GM20431 (cell line): ENCODE data around the gene ELF5.

Experiments used
- in situ Hi-C: fragments of 300-500 bp; cut with MseI, MboI; formaldehyde crosslinking; loops from one replicate; pipeline ENCODE4 v1.15.0; 2020; ENCODE audit warnings: low sequenced_read_pairs; ENCODE audit not compliant: unreplicated experiment

Gene ELF5

DNA sequence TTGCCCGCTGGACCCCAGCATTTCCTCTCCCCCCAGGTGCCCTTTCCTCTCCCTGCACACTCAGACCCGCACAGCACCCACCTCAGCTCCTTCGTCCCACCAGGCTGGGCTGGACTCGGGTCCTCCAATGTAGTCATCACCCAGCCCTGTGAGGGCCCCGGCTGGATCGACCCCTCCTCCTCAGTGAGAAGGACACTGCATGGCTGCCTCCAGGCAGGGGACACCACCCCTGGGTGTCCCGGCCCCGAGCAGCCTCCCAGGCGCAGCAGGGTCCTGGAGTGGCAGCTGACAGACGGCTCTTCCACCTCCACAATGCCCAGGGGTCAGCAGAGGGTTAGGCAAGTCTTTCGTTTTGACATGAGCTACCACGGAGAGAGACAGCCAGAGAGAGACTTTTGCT, 11.1 kb upstream of the ELF5 start:
- in situ Hi-C loops, result no loop called here

DNA sequence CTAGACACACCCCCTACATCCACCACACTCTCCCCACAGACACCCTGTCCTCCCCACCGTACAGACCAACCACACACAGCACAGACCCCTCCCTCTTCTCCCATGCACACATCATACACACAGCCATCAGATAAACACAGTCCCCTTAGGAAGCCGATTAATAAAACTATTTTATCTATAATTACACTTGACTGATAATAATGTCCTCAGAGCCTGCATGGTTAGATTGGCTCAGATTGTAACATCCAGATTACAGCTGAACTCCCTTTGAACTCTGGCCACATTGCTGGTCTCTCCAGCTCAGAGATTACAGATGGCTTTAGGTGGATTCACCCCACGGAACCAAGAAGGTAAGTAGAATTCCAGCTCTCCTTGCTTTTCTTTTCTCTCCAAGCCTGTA, 9.5 kb upstream of the ELF5 start:
- in situ Hi-C loops, result no loop called here

DNA sequence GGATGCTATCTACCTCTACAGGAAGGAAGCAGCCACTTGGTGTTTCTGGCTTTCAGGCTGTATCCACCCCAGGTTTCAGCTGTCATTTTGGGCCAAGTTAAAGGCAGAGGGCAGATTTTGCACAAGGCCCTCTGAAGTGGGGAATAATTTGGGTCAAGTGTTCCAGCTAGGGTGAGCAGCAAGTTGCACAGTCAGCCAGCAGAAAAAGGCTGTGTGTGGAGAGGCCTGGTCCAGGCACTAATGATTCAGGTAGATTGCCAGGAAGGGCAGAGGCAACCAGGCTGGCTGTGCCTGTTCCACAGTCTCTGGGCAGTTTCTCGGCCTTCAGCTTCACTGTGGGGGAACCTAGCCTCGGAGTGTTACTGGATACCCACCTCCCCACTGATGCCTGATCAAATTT, 8.6 kb upstream of the ELF5 start:
- in situ Hi-C loops, result no loop called here

DNA sequence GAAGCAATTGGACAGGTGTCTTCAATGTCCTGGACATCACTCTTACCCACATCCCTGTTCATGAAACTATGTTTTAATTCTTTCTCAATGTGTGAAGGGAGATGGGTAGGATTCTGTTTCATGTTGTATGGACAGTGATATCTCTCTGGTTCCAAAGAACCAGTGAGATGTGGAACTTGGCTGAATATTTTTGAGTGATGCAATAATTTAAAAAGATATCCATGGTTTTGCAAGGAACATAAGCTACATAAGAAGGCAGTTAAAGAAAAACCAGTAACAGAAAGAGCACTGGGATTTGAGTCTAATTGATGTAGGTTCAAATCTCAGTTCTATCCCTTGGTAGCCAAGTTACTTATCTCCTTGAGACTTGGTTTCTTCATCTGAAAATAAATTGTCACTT, 7.7 kb upstream of the ELF5 start:
- in situ Hi-C loops, result no loop called here

DNA sequence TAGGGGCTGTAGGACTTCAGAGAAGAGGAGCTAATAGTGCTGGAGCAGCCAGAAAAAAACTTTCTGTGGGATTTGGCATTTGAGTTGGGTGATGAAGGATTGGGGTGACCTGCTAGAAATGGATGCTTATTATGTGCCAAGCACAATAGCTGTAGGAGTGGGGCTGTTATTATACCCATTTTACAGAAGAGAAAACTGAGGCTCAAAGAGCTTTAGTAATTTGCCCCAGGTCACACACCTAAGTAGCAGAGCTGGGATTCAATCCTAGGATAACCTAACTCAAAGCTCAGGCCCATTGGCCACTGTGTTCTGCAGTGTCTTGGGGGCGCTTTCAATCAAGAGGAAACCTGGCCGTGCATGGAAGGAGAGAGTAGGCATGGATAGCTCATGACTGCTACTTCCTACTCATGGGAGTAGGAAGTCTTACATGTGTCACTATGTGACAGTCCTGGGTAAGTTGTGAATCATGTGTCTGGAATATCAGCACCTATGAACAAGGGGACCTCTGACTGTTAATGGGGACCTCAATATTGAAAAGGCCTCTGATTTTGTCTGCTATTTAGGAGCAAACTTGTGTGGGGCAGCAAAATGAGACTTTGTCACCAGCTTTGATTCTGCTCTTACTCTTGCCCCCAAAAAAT, 6.1 kb upstream of the ELF5 start:
- in situ Hi-C loops, result no loop called here

DNA sequence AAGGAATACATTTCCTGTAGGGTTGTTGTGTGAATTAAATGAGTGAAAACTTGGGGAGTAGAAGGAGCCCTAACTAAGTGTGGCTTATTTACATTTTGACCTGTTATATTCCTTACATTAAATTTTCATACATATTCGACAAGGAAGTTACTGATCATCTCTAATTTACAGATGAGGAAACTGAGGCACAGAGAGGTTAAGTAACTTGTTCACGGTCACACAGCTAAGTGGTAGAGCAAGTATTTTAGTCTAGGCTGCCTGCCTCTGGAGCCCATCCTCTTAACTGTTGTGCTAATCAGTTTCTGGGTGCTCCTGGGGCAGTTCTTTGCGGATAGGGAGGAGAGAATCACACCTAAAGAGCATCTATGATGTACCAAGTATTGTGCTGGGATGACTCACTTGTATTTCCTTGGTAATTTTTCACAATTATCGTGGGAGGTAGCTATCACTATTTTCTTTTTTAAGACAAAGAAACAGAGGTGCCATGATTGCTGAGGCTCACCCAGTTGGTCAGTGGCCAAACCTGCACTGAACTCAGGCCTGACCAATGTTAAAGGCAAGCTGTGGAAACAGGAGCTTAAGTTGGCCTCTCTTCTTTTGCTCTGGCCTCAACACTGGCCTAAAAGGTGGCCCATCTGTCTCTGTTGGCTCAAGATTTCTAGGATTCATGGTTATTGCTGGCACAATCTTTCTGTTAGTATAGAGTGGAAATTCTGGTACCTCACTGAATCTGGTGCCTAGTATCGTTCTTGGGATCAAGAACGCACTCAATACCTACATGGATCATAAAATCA, 2.9 kb upstream of the ELF5 start:
- in situ Hi-C loops, result no loop called here

DNA sequence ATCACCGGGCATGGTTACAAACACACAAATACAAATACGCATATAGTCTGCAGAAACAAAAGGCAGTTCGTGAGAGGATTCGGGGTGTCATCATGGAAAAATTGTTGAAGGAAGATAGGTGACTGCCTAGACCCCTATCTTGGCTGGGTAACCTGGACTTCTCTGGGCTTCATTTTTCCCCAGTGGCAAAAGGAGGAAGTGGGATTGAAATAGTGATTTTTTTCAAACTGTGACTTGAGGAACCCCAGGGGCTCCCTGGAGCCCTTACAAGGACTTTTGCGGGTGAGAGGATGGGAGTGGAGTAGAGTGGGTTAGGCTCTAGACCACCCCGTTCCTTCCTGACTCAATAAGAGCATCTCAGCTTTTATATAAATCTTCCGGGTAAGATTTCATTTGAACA, 1.0 kb upstream of the ELF5 start:
- in situ Hi-C loops, result no loop called here

DNA sequence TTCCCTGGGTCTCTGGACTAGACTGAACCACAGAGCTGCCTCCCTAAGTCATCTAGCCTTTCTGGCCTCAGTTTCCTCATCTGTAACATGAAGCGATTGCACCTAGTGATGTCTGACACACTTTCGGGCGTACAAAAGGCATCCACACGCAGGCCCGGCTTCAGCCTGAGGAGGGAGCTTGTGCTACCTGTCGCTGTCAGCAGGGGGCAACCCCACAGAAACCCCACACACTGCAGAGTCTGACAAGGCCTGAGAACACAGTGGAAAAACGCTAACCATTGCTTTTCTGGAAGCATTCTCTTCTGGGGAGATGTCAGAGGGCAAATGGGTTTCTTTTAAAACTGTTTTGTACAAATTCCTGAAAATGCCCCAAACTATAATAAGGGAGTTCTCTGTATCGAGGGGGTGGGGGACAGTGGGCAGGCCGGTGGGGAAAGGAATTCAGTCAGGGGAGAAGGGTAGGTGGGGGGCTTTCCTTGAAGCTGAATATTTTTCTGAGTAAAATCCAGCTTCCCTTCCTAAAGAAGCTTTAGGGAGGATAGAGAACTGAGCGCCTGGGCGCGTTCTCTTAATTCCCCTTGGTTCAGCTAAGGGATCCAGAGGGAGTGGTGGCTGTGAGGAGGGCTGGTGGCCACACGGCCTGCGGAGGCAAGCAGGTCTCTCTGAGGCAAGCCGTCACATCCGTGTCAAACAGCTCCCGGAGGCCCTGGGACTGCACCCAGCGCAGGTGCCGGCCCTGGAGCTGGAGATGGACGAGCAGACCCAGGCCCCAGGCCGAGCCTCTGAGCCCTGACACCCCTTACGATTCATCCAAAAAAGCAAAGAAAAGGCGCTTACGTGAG, 533 bp downstream of the ELF5 start:
- in situ Hi-C loops, result no loop called here

DNA sequence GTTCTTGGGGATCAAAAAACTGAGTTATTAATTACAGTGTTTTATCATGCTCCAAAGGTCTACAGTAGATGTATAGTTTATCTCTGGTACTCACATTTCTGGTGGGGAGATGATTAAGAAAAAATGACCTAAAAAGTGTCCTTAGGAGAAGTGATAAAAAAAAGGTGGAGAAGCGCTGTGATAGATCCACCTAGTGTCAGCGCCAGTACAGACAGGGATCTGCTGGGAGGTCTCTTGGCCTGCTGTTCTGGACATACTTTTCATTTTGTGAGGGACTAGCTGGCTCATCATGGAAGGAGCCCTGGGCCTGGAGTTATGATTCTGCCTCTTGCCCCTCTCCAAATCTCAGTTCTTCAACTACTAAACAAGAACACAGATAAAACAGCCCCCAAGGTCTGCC, 2.9 kb downstream of the ELF5 start:
- in situ Hi-C loops, result no loop called here

DNA sequence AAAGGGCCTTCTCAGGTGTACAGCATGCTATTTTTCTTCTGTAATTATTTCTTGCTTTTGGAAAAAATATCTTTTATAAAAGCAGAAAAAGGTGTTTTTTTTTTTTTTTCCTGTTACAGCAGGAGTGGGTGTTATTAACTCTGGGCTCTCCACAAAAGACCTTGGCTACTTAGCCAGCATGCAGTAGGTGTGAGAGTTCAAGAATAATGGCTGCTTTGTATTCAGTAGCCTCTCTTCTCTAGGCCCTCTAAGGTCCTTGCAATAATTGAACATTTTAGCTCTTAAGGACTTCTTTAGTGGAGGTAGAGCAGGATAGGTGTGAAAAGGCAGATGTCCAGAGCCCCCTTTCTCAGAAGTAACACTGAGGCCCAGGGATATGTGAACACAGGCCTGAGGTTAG, 3.4 kb downstream of the ELF5 start:
- in situ Hi-C loops, result no loop called here

DNA sequence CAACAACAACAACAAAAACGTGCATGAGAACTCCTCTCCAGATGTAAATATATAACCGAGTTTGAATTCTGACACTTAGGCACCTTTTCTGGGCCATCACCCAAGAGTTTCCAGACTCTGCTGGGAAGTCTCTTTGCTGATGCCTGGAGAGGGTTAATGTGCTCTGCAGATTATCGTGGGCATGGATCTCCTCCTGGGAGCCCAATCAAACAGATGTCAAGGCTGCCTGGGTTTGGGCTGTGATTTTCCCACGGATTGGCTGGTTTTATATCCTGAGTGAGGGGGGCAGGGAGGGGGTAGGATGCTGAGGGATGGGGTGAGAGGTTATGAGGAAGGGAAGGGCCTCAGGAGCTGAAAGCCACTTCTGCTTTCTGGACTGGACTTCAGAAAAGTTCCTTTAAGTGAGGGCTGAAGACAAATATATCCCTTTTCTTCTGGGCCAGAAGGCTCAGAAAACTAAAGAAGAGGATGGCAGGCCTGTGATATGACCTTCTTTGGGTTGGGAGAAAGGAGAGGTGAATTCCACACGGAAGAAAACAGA, 4.2 kb downstream of the ELF5 start:
- in situ Hi-C loops, result loop anchor here (10.0 kb wide), 1 partner anchor 55 kb away; no protein-coding TSS in a partner anchor

DNA sequence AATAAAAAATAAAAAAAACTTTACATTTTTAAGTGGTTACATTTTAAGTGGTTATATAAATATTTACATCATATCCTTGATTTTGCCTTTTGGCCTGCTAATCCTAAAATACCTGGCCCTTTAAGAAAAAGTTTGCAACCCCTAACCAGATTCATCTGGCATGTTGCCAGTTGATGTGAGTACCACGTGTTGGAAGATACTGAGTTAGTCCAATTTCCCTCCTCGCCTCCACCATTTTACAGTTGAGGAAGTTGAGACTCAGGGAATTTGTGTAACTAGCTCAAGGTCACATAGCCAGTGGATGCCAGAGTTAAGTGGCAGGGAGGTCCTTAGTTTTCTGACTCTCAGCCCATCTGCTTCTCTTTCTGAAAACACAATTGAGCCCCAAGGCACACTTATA, 5.1 kb downstream of the ELF5 start:
- in situ Hi-C loops, result loop anchor here (10.0 kb wide), 1 partner anchor 56 kb away; no protein-coding TSS in a partner anchor

DNA sequence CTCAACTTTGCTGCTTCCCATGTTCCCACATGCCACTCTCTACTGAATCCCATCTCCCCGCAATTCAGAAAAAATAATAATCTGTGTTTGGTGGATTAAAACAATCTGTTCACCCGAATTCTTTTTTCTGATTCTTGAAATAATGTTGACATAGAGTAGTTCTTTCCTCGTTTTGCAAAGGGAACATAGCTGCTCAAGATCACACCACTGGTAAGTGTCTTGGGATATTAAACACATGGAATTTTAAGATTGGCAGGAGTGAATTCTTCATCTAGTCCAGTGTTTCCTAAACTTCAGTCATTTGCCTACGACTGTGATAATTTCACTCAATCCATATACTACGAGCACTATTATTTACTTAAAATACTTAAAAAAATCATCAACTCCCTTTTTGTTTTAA, 6.0 kb downstream of the ELF5 start:
- in situ Hi-C loops, result loop anchor here (10.0 kb wide), 1 partner anchor 57 kb away; no protein-coding TSS in a partner anchor

DNA sequence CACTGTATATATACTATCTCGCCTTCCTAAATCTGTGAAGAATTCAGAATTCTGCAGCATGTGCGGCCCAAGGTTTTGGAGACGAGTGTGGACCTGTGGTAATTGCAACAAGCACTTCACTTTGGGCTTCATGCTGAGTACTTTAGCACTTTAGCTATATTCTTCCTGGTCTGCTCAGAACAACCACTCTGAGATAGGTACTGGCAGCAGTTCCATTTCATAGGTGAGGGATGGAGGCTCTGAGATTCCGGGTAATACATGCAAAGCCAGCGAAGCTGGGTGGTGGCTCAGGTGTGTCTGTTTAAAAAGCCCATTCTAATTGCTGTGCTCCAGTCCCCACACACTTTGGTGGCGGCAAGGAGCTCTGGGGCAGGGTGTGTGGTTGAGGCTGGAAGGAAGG, 6.4 kb downstream of the ELF5 start:
- in situ Hi-C loops, result loop anchor here (10.0 kb wide), 1 partner anchor 58 kb away; no protein-coding TSS in a partner anchor

DNA sequence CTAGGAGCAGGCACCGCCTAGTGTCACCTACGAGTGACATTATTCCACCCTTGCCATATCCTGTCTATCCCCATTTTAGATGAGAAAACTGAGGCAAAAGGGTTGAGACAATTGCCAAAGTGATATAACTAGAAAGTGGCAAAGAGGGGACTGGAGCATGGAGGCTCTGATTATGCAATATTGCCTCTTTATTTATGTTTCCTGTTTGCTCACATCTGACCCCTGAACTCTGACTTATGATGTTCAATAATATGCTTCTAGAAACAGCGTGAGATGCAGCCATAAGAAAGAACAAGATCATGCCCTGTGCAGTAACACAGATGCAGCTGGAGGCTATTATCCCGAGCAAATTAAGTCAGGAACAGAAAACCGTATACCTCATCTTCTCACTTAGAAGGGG, 7.7 kb downstream of the ELF5 start:
- in situ Hi-C loops, result loop anchor here (10.0 kb wide), 1 partner anchor 59 kb away; no protein-coding TSS in a partner anchor

DNA sequence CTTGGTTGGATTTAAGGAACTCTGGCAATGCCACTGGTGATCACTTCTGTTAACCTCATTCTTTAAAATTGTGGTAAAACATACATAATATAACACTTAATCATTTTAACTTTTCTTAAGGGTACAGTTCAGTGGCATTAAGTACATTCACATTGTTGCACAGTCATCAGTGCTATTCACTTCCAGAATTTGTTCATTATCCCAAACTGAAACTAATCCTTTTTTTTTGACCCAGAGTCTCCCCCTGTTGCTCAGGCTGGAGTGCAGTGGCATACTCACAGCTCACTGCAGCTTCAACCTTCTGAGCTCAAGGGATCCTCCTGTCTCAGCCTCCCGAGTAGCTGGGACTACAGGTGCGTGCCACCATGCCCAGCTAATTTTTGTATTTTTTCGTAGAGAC, 10.6 kb downstream of the ELF5 start:
- in situ Hi-C loops, result loop anchor here (10.0 kb wide), 1 partner anchor 62 kb away; no protein-coding TSS in a partner anchor

DNA sequence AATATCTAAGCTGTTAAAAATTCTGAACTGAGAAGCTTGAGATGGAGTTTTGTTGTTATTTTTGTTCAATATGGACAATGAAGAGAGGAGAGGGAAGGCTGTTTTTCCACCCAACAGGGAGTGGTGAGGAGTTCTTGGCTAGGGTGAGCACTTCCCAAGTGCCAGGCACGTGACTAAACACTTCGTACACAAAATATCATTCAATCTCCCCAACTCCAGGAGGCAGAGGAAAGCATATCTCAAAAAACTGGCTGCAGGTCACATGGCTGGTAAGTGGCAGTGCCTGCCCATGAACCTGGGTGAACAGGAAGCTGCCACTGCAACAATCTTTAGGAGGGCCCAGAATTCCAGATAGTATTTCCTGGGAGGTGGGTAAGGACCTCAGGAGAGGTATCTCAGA, 11.6 kb downstream of the ELF5 start:
- in situ Hi-C loops, result loop anchor here (10.0 kb wide), 1 partner anchor 63 kb away; no protein-coding TSS in a partner anchor

DNA sequence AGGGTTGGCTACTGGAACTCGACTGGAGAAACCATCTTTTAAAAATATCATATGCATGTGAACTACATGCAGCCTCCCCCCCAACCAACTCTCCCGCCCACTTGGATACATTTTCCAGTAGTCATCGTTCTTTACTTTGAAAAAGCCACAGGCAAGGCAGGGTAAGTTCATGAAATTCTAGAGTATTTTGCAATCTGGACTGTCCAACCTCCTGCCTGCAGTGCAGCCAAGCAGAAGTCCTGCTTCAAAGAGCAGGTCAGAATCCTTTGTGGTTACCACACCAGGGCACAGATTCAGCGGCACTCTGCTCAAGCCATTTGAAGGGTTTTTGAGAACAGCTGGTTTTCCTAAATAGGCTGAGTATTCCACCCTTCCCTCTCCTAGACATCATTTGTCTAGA, 12.1 kb downstream of the ELF5 start:
- in situ Hi-C loops, result loop anchor here (10.0 kb wide), 1 partner anchor 63 kb away; no protein-coding TSS in a partner anchor

DNA sequence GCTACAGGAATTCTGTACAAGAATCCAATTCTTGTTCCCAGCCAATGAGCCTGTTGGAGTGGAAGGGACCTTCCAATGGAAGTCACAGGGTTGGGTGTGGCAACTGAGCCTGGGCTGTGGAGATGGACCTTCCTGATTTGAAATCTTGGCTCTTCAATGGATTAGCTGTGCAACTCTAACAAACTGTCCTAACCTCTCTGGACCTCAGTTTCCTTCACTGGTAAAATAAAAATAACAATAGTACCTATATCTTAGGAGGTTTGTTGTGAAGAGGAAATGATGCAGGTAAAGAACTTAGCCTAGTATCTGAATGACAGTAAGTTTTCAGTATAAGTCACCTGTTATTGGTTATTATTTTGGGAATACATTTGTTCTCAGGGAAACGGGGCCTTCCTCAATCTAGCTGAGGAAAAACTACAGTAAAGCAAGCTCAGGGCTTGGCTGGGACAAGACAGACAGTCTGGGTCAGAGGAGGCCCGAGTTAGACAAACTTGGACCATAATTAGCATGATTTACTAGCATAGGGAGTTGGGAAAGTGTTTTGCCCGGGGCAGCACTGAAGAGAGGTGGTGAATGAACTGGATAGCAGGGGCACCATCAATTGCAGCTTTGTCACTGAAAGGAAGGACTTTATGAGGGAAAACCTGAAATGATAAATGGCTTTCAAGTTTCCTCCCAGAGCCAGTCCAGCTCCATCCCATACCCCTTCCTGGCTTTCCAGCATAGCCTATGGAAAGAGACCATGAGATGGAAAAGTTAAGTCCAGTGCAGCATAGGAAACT, 13.7 kb downstream of the ELF5 start:
- in situ Hi-C loops, result loop anchor here (10.0 to 25.0 kb wide), 2 partner anchors 65 to 338 kb away; no protein-coding TSS in a partner anchor
